GM19372 (cell line): ENCODE measurements around the gene GUK1.

Source experiments
- ATAC-seq: cut with Tn5 transposase; IDR thresholded peaks from one replicate; pipeline ENCODE4 v1.9.1; 2021; ENCODE audit warnings: mild to moderate bottlenecking, low read depth, moderate library complexity; ENCODE audit not compliant: unreplicated experiment

Gene GUK1

DNA sequence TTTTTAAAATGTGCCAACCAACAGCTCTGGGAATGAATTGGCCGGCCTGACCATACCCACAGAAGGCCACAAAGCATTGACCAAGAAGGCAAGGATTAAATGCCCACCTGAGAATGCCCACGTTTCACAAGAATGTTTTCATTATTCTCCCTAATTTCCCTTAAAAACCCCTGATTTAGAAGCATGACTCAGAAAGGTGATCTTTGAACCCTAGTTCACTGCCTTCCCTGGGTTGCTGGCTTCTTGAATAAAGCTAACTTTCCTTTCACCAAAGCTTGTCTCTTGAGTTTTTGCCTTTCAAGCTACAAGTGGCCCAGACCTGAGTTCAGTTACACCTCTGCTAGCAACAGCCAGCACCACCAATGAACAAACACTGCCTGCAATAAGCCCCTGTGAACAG is 16.6 kb upstream of the GUK1 start:
- ATAC-seq = no peak

DNA sequence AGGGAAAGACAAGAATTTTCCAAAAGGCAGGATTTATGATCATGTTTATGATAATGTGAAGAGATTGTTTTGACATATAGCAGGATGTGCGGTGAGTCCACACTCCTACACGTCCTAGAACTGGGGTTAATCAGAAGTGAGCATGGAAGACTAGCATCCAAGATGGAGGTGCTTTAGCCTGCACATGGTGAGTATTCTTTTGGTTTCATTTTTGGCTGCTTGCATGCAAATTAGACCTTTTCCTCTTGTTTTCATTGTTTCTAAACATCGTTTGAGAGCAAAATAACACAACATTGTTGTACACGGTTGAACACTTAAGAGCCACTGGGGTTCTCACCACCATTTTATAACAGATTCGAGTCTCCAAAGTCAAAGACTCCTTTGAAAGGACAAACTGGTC is 14.9 kb upstream of the GUK1 start:
- ATAC-seq = no peak

DNA sequence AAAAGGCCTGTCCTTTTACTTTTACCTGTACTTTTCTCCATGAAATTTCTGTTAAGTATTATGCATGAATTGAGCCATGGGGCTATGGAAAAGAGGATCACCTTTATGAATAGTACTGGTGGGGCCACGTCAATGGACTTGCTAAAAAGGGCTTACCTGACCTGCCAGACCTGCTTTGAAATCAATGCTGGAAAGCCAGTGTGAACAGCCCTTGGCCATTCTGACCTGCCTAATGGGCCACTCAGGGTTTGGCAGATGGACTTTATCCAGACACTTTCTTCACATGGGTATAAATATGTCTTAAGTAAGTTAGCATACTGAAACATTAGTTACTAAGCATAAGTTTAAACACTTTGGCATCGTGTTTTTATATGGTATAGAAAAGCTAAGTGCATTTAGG is 8.3 kb upstream of the GUK1 start:
- ATAC-seq = no peak

DNA sequence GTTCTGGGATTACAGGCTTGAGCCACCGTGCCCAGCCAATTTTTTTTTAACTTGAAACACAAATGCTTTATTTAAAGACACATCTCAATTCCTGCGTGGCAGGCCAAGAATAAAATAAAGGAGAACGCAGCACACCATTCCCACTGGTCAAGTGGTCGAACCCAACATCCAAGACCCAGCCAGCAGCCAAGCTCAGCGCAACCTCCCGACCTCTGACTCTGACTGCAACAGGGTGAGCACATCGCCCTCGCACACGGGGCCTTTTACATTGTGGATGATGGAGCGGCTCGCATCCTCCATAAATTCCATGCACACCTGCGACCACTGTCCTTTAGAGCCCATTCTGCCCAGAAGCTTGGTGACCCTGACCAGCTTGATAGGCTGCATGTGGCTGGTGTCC is 5.5 kb upstream of the GUK1 start:
- no peak for ATAC-seq

DNA sequence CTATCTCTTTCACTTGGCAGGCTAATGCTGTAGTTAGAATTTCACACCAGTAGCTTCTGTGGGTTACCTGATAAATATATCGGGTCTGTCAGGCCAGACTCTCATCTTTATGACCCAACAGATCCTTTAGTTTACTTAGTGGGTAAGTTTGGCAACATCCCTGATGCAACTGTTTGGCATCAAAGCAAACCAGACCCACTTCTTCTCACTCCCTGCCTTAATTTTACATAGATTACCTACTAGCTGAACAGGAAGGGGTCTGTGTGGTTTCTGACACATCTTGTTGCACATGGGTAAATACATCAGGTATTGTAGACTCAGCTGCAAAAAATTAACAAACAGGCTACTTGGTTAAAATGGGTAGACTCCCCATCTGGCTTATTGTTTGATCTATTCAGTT is 3.2 kb upstream of the GUK1 start:
- ATAC-seq = no peak

DNA sequence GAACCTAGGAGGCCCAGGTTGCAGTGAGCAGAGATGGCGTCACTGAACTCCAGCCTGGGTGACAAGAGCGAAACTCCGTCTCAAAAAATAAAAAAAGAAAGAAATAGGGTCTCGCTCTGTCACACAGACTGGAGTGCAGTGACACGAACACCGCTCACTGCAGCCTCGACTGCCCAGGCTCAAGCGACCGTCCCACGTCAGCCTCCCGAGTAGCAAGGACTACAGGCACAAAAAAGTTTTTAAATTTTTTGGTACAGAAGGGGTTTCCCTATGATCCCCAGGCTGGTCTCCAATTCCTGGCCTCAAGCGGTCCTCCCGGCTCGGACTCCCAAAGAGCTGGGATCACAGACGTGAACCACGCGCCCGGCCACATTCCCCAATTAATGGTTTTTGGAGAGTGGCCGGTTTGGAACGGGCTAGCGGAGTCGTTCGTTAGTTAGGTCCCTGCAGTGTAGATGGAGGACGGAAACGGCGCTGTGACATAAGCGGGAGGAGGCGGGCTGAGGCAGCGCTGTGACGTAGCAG is 611 bp upstream of the GUK1 start:
- ATAC-seq = no peak

DNA sequence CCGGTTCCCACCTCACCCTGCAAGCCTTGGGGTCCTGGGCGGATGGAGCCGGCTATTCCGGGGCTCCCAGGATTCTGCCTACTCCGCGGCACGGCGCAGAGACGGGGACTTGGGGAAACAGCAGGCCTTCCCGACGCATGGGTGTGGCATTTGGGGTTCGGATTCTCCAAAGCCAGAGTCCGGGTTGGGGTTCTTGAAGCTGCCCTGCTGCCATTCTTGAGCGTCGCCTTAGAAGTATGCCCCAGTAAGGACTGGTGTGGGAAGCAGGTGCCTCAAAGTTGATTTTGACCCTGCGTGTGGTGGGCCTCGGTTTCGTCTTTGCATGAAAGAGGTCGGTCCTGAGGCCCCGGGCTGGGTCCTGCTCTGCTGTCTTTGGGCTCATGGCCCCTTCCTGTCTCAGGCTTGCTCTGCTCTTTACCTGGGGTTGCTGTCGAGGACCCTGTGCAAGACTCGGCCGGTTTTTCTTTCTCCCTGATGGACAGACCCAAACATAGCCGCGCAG is 696 bp downstream of the GUK1 start:
- ATAC-seq = no peak

DNA sequence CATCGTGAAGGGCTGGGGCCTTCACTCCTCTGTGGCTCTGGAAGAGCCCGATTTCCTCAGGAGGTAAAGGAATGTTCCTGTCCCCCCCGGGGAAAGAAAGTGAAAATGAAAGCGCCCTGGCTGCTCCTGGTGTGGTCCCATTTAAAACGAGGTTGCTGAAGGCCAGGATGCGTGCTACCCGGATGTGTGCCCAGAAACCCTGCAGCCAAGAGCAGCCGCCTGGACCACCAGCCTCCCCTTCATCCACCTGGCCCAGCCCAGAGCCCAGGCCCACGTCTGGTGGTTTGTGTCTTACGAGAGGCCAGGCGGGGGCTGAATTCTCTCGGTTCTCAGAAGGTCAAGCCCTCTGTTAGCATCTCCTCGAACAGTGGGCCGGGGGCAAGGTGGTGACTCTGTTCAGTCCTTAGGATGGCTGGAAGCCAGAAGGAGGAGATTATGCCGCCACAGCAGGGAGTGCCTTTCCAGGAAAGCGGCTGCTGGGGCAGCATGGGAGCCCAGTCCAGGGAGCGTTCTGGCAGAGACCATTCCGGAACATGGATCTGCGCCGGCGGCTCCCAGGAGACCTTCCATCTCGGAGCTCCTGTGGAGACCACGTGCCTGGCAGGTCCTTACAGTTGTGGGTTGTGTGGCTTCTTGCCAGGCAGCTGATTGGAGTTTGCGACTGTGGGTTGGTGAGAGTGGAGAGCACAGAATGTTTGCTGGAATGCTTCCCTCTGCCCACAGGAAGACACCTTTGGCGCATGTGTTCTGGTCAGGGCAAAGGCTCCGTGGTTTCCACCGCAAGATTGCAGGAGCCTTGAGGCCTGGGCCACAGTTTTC is 1.4 kb downstream of the GUK1 start:
- ATAC-seq = no peak

DNA sequence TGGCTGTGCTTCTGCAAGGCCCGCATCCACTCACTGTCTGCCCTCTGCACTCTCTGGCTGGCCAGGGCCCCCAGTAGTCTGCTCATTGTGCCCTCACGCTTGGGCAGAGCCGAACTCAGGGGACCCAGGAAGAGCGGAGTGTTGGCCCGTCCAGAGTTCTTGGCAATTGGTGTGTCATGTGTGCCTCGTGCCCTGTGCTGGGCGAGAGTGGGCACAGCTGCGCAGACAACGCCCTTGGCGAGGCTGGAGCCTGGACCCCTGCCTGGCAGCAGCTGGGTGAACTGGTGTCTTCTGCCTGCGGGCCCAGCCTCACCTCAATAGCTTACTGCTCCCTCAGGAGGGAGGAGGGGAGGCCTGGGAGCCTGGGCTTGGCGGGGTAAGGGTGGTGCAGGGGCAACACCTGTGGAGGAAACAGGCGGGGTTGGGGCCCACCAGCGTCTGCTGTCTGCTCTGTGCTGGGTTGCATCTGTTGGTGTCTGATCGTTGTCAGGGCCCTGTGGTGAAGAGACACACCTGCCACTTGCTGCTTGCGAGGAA is 2.1 kb downstream of the GUK1 start:
- ATAC-seq = no peak

DNA sequence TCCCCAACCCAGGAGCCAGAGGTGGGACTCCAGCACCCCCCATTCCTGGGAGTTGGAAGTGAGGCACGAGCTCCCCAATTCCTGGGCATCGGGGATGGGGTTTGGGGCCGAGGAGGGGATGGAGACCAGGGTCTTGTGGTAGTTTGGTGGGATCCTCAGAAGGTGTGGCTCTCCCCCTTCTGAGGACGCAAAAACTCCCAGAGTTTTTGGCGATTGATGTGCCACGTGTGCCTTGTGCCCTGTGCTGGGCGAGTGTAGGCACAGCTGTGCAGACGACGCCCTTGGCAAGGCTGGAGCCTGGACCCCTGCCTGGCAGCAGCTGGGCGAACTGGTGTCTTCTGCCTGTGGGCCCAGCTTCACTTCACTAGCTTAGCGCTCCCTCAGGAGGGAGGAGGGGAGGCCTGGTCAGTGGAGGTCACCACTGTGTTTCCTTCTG is 2.6 kb downstream of the GUK1 start:
- ATAC-seq = no peak

DNA sequence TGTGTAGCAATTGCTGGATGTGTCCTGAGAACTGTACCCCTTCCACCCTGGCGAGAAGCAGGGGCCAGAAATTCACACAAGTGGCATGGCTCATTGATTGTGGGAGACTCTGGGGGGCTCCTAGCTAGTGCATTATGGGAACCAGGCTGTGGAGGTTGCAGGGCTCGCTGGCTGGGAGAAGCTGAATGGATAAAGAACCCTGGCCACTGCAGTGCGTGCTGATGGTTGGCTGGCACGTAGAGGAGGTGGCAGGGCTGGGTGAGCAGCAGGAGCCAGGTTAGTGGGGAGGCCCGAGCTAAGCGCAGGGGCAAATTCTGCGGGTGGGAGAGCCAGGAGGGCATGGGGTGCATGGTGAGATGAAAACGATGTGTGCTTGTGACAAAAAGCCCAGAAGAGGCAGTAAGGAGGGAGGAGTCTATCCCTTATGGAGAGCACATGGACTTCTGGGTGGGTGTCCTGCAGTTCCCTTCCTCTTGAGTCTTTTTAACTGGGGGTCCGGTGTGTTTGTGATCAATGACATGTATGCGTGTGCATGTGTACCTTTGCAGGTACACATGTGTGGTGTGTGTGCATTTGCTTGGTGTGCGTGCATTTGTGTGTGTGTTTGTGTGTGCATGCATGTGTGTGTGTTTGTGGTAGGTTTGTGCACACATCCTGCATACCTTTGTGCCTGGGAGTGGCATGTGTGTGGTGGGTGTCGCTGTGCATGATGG is 3.6 kb downstream of the GUK1 start:
- ATAC-seq = no peak

DNA sequence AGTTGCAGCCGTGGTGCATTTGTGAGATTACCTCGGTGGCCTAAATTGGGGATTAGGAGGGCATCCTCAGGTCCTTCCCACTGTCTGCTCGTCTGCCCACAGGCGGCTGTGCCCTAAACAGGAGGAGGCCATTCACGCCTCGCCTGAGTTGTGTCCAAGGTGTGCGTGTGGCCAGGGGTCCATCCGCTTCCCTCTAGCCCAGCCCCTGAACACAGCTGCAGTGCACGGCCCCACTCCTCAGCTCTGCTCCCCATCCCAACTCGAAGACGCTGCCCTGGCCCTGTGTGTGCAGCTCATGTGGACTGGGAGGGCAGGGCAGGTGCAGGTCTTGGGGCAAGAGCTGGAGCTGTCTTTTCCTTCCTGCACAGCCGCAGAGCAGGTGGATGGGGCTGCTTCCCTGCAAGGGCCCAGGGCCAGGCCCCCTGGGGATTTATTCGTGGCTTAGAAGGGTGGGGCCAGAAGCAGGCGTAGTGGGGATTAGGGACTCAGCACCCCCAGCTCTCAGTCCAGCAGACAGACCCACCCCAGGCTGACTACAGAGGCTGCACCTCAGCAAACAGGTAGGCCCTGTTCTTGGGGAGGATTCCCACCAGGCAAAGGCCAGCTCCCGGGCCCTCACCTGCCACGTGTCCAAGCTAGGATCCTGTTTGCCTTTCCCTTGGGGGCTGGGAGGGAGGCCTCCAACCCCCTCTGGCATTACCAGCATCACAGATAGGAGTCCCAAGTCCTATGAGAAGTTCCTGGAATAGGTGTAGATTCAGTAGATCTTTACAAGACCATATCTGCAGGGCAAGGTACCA is 4.3 kb downstream of the GUK1 start:
- no peak for ATAC-seq

DNA sequence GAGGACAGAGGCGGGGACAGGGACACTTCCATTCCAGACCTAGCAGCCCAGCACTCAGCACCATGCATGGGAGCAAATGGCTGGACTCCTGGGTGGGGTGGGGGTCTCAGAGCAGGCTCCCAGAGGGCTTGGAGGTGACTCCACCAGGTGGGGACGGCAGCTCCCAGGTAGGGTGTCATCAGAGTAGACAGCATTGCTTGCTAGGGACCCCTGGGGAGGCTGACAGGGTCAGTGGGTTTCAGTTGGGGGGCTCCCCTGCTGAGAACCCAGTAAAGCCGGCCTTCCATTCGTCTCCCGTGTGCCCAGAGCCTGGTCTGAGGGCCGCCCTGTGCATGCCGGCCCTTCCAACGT is 4.9 kb downstream of the GUK1 start:
- ATAC-seq = no peak

DNA sequence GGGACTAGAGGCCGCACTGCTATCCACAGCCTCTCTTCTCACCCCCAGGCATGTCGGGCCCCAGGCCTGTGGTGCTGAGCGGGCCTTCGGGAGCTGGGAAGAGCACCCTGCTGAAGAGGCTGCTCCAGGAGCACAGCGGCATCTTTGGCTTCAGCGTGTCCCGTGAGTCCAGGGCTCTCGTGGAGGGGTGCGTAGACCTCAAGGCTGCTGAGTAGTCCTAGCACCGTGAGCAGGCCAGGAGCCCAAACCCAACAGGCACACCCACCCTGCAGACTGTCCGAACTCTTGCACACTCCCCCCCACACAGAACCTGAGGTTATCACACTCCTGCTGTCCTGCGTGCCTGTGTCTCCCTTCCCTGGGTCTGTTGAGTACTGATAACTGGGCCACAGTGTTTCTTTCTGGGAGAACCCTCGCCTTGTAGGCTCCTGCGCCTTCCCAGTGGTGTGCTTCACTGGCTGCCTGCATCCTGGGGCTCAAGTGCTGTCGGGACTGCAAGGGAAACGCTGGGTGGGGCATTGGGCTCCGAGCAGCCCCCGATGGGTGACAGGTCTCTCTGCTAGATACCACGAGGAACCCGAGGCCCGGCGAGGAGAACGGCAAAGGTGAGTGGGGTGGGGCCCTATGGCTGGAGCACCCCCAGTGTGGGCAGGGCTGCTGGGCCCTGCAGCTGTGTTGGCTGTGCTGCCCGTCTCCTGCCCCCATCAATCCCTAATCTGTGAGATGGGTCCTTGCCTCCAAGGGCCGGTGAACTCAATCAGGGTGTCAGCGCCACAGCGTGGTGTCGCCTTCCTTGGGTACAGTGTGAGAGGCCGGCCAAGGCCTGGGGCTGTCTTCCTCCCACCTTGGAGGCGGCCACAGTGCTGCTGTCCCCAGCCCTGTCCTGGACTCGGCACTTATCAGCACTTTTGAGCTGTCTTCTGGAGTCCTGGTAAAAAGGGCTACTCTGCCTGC is 5.7 kb downstream of the GUK1 start:
- ATAC-seq = no peak

DNA sequence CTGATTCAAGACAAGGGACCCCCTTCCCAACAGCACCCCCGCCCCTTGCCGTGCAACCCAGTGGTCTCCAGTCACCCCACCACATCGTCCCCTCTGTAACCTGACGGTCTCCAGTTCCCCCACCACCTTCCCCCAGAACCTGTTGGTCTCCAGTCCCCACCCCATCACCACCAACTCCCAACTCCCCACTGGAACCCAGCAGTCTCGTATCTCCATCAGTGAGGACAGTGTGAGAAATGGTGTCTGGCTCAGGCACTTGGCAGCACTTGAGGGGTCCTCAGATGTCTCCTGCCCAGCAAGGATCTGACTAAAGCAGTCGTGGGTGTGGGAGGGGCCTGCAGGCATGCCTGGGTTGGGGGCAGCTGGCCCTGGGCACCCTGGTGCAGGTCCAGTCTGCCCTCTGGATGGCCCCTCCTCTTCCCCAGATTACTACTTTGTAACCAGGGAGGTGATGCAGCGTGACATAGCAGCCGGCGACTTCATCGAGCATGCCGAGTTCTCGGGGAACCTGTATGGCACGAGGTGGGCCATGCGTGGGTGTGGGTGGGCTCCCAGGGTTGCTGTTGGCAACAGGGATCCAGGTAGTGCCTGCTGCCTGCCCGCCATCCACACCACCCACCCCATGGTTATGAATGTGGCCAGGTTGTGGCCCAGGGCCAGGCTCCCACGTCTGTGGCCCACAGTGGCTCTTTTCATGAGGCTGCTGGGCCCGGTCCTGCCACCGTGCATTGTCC is 6.5 kb downstream of the GUK1 start:
- no peak for ATAC-seq

DNA sequence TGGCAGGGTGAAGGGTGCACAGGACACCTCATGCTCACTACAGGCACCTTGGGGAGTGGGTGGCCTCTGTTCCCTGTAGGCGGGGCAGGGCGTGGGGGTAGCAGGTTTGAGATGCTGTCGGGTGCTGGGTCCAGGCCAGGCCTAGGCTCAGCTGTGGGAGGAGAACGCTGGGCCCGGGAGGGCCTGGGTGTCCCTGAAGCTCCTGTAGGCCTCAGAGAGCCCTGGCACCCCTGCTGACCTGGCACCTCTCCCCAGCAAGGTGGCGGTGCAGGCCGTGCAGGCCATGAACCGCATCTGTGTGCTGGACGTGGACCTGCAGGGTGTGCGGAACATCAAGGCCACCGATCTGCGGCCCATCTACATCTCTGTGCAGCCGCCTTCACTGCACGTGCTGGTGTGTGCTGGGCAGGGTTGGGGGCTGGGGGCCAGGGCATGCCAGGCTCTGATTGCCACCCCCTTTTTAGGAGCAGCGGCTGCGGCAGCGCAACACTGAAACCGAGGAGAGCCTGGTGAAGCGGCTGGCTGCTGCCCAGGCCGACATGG is 7.1 kb downstream of the GUK1 start:
- ATAC-seq = no peak

DNA sequence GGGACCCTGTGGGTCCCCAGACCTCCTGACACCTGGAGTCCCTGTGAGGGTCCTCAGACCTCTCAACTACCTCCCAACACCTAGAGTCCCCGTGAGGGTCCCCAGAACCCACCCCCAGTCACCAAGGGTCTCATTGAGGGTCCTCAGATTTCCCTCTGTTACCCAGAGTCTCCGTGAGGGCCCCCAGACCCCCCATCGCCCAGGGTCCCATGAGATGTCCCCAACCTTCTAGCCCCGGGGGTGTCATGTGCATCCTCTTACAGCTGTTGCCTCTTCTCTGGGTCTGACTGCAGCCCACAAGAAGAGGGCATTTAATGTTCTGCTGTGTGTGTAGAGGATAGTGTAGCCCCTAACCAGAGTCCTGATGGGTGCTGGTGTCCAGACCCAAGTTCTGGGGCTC is 7.7 kb downstream of the GUK1 start:
- ATAC-seq = no peak

DNA sequence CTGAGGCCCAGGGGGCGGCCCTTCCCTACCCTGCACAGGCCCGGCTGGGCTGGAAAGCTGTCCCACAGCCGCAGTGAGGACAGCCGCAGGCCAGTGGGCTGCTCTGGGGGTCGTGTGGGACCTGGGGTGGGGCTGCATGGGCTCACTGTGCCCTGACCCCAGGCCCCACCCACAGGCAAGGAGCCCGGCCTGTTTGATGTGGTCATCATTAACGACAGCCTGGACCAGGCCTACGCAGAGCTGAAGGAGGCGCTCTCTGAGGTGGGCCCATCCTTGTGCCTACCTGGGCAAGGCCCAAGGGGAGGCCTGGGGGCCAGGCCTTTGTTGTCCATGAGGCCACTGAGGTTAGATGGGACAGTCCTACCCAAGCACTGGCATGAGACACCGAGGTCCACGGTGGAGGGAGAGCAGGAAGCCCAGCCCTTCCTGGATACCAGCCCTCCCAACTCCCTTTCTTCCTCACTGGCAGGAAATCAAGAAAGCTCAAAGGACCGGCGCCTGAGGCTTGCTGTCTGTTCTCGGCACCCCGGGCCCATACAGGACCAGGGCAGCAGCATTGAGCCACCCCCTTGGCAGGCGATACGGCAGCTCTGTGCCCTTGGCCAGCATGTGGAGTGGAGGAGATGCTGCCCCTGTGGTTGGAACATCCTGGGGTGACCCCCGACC is 8.2 kb downstream of the GUK1 start:
- ATAC-seq = no peak
